Uterus (tissue), 2 donors: ENCODE results near the gene LRRIQ1.

Experiments
- POLR2A ChIP-seq, 2 donors: fragments of 450-650 bp; IDR thresholded peaks; one replicate each; pipeline ENCODE4 v1.6.1; 2016; ENCODE audit warnings: antibody characterized with exemption in 2 of 2, mild to moderate bottlenecking in 1 of 2, moderate library complexity in 1 of 2
- TF ChIP-seq, protein P1 (sequence below), 4 experiments: fragments of 200-600 bp in 2 of 4; fragments of 450-650 bp in 2 of 4; sonication (generic) in 2 of 4; IDR thresholded peaks; one replicate each; pipeline ENCODE4 v1.5.1; 2016 to 2019; ENCODE audit warnings: antibody characterized with exemption in 4 of 4, mild to moderate bottlenecking in 2 of 4, moderate library complexity in 1 of 4

DNA sequence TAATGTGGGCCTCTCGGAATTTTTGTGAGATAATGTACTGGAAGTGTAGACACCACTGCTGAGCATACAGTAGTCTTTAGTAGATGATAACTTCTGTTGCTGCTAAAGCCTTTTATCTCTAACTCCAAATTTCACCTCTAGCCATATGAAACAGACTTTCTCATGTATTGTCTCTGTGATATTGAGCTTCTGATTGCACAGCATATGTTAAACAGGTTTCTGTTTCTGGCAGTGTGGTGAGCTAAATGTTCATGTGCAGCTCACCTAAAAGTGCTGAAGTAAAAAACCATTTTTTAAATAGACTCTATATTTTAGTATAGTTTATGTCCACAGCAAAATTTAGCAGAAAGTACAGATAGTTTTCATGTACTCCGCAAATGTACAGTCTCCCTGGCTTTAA lies 154.6 kb downstream of the LRRIQ1 start:
- TF ChIP-seq, protein P1, sequence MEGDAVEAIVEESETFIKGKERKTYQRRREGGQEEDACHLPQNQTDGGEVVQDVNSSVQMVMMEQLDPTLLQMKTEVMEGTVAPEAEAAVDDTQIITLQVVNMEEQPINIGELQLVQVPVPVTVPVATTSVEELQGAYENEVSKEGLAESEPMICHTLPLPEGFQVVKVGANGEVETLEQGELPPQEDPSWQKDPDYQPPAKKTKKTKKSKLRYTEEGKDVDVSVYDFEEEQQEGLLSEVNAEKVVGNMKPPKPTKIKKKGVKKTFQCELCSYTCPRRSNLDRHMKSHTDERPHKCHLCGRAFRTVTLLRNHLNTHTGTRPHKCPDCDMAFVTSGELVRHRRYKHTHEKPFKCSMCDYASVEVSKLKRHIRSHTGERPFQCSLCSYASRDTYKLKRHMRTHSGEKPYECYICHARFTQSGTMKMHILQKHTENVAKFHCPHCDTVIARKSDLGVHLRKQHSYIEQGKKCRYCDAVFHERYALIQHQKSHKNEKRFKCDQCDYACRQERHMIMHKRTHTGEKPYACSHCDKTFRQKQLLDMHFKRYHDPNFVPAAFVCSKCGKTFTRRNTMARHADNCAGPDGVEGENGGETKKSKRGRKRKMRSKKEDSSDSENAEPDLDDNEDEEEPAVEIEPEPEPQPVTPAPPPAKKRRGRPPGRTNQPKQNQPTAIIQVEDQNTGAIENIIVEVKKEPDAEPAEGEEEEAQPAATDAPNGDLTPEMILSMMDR (IDR thresholded peaks at IDR 0.05) = no peak
- TF ChIP-seq POLR2A (IDR thresholded peaks at IDR 0.05) = no peak
